ENCODE data around the gene EARS2.

The EARS2 gene

DNA sequence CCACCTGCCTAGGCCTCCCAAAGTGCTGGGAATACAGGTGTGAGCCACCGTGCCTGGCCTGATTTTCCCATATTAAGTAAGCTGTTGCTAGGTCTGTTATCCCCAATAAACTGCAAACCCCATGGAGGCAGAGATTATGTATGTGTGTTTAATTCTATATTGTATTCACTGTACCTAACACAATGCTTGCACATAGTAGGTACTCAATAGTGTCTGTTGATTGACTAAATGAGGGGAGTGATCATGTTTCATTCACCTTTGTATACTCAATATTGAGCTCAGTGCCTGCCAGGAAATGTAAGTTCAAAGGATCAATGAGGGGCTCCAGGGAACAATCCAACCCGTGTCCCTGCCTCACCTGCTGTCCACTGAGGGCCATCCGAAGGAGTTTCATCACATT is 32.3 kb downstream of the EARS2 start:
- no CpG with 5 or more reads among the region's 3 CpGs for WGBS (ENCODE audit: insufficient coverage, insufficient read length)
- no peaks in the 10 kb centered on the region for H3K27me3 ChIP-seq (ENCODE audit: control insufficient read depth, insufficient read depth, low read length)
- H3K4me1 ChIP-seq (ENCODE audit: control insufficient read depth, insufficient read depth, low read length): no peaks in the 10 kb centered on the region
- peaks cover 28% of the 10 kb centered on the region; the same call in 1 of the 2 replicates for H3K36me3 ChIP-seq (ENCODE audit: control insufficient read depth, insufficient read depth, low read length)
- no peak overlapping the region for H3K27ac ChIP-seq (ENCODE audit: low read length)
- H3K4me3 ChIP-seq (ENCODE audit: low read length): no peak overlapping the region
- DNase-seq (ENCODE audit: low read depth, low spot score): no peak
- H3K9me3 ChIP-seq (ENCODE audit: control insufficient read depth, insufficient read depth, low read length): no peaks in the 10 kb centered on the region

DNA sequence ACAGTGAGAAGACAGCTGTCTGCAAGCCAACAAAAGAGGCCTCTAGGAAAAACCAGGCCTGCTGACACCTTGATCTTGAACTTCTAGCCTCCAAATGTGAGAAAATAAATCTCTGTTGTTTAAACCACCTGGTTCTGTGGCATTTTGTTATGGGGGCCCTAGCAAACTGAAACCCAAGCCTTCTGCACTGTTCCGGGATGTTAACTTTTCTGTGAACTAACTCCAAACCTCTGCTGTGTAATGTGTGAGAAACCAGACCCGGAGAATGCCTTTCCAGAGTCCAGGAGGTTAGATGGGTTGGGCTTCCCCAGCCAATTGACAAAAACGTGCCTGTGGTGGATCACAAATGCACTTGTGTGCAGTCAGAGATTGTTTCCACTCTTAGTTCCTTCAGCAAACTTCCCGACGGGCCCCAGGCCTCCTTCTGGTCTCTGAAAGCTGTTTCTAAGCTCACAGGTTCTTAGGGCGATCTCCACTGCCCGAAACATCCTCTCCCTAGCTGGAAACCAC is 33.2 kb downstream of the EARS2 start:
- Histone ChIP-seq H3K27ac (ENCODE audit: low read length) (no peak overlapping the region), H3K9me3 (ENCODE audit: control insufficient read depth, insufficient read depth, low read length) (no peaks in the 10 kb centered on the region), H3K4me3 (ENCODE audit: low read length) (no peak overlapping the region), H3K27me3 (ENCODE audit: control insufficient read depth, insufficient read depth, low read length) (no peaks in the 10 kb centered on the region), H3K36me3 (ENCODE audit: control insufficient read depth, insufficient read depth, low read length) (peaks cover 25% of the 10 kb centered on the region; the same call in 1 of the 2 replicates), H3K4me1 (ENCODE audit: control insufficient read depth, insufficient read depth, low read length) (no peaks in the 10 kb centered on the region)
- no CpG with 5 or more reads among the region's 7 CpGs for WGBS (ENCODE audit: insufficient coverage, insufficient read length)
- DNase-seq (ENCODE audit: low read depth, low spot score): no peak

DNA sequence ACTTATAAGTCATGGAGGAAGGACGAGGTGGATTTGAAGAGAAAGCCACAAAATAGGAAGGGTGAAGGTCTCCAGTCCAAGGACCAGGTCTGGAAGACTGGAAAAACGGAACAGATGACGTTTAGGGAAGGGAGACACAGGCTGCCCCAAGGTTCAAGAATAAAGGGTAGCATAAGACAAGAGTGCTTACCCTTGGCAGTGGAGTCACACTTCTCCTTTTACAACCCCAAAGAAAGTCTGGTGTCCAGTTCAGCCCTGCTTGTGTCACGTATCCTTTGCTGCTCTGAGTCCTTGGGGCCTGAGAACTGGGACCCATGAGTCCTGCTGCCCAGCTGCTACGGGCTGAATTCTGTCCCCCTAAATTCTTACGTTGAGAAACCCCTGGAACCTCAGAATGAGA is 33.8 kb downstream of the EARS2 start:
- no CpG with 5 or more reads among the region's 6 CpGs for WGBS (ENCODE audit: insufficient coverage, insufficient read length)
- Histone ChIP-seq H3K4me1 (ENCODE audit: control insufficient read depth, insufficient read depth, low read length) (no peaks in the 10 kb centered on the region), H3K9me3 (ENCODE audit: control insufficient read depth, insufficient read depth, low read length) (no peaks in the 10 kb centered on the region), H3K36me3 (ENCODE audit: control insufficient read depth, insufficient read depth, low read length) (peaks cover 20% of the 10 kb centered on the region; the same call in 1 of the 2 replicates), H3K4me3 (ENCODE audit: low read length) (no peak overlapping the region), H3K27ac (ENCODE audit: low read length) (no peak overlapping the region), H3K27me3 (ENCODE audit: control insufficient read depth, insufficient read depth, low read length) (no peaks in the 10 kb centered on the region)
- DNase-seq (ENCODE audit: low read depth, low spot score): no peak

DNA sequence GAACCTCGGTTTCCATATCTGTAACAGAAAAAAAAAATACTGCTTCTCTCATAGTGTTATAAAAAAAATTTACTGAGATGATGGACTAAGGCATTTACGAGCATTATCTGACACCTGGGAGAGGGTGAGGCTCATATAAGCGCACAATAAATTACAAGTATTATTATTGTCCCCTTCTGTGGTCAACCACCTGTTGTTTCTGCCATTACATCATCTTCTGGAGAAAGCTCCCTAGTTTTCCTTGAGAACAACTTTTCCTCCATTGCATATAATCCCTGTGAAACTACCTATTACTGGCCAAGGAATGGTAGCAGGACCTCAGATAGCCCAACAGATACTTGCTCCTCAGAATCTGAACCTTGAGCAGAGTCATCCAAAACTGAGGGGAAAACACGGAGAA is 35.2 kb downstream of the EARS2 start:
- H3K9me3 ChIP-seq (ENCODE audit: control insufficient read depth, insufficient read depth, low read length): no peaks in the 10 kb centered on the region
- H3K27ac ChIP-seq (ENCODE audit: low read length): no peak overlapping the region
- H3K36me3 ChIP-seq (ENCODE audit: control insufficient read depth, insufficient read depth, low read length): peaks cover 15% of the 10 kb centered on the region; the same call in 1 of the 2 replicates
- WGBS (ENCODE audit: insufficient coverage, insufficient read length): no CpG with 5 or more reads among the region's 4 CpGs
- no peak overlapping the region for H3K4me3 ChIP-seq (ENCODE audit: low read length)
- H3K4me1 ChIP-seq (ENCODE audit: control insufficient read depth, insufficient read depth, low read length): no peaks in the 10 kb centered on the region
- DNase-seq (ENCODE audit: low read depth, low spot score): no peak
- no peaks in the 10 kb centered on the region for H3K27me3 ChIP-seq (ENCODE audit: control insufficient read depth, insufficient read depth, low read length)

DNA sequence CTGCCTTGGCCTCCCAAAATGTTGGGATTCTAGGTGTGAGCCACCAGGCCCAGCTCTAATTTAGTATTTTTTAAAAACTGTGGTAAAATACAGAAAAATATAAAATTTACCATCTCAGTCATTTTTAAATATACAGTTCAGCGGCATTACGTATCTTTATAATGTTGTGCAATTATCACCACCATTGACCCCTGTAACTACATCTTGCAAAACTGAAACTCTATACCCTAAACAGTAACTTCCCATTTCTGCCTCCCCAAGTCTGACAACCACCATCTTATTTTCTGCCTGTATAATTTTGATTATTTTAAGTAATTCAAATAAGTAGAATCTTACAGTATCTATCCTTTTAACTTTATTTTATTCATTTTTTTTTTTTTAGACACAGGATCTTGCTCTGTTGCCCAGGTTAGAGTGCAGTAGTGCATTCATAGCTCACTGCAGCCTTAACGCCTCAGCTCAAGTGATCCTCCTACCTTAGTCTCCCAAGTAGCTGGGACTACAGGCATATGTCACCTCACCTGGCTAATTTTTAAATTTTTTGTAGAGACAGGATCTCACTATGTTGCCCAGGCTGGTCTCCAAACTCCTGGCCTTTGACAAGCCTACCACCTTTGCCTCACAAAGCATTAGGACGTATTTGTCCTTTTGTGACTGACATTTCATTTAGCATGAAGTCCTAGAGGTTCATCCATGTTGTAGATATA is 36.0 kb downstream of the EARS2 start:
- H3K27ac ChIP-seq (ENCODE audit: low read length): no peak overlapping the region
- no peaks in the 10 kb centered on the region for H3K4me1 ChIP-seq (ENCODE audit: control insufficient read depth, insufficient read depth, low read length)
- peaks cover 15% of the 10 kb centered on the region; the same call in 1 of the 2 replicates for H3K36me3 ChIP-seq (ENCODE audit: control insufficient read depth, insufficient read depth, low read length)
- no peak for DNase-seq (ENCODE audit: low read depth, low spot score)
- no peaks in the 10 kb centered on the region for H3K9me3 ChIP-seq (ENCODE audit: control insufficient read depth, insufficient read depth, low read length)
- no peak overlapping the region for H3K4me3 ChIP-seq (ENCODE audit: low read length)
- H3K27me3 ChIP-seq (ENCODE audit: control insufficient read depth, insufficient read depth, low read length): no peaks in the 10 kb centered on the region
- WGBS (ENCODE audit: insufficient coverage, insufficient read length): no CpG with 5 or more reads among the region's 4 CpGs

DNA sequence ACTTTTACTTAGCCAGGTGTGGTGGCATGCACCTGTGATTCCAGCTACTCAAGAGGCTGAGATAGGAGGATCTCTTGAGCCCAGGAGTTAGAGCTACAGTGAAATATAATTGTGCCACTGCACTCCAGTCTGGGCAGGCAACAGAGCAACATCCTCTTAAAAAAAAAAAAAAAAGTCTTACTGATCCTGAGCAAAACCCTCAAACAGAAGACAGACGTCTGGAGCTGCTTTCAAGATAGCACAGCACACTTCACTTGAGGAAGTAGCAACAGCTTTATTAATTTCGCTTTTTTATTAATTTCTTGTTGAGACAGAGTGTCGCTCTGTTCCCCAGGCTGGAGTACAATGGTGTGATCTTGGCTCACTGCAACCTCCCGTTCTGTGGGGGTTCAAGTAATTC is 36.6 kb downstream of the EARS2 start:
- Histone ChIP-seq H3K27me3 (ENCODE audit: control insufficient read depth, insufficient read depth, low read length) (no peaks in the 10 kb centered on the region), H3K4me3 (ENCODE audit: low read length) (no peak overlapping the region), H3K4me1 (ENCODE audit: control insufficient read depth, insufficient read depth, low read length) (no peaks in the 10 kb centered on the region), H3K36me3 (ENCODE audit: control insufficient read depth, insufficient read depth, low read length) (peaks cover 15% of the 10 kb centered on the region; the same call in 1 of the 2 replicates), H3K9me3 (ENCODE audit: control insufficient read depth, insufficient read depth, low read length) (no peaks in the 10 kb centered on the region), H3K27ac (ENCODE audit: low read length) (no peak overlapping the region)
- DNase-seq (ENCODE audit: low read depth, low spot score): no peak
- WGBS (ENCODE audit: insufficient coverage, insufficient read length): no CpG with 5 or more reads among the region's 4 CpGs

DNA sequence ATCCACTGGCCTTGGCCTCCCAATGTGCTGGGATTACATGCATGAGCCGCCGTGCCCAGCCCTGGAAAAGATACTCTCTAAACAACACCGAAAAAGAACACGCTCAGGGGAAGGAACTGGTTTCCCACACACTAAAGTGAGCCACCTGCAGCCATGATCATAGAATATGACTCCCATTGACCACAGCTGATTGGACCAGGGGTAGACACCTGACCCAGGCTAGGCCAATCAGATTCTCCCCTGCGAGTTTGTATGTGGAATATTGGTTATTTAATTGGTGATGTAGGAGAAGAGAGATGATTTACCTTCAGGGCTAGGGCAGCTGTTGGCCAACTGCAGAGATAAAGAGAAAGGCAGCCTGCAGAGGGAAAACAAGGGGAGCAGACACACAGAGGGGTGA is 37.9 kb downstream of the EARS2 start:
- no peaks in the 10 kb centered on the region for H3K9me3 ChIP-seq (ENCODE audit: control insufficient read depth, insufficient read depth, low read length)
- H3K27me3 ChIP-seq (ENCODE audit: control insufficient read depth, insufficient read depth, low read length): no peaks in the 10 kb centered on the region
- no peak overlapping the region for H3K4me3 ChIP-seq (ENCODE audit: low read length)
- no peak for DNase-seq (ENCODE audit: low read depth, low spot score)
- H3K4me1 ChIP-seq (ENCODE audit: control insufficient read depth, insufficient read depth, low read length): no peaks in the 10 kb centered on the region
- H3K27ac ChIP-seq (ENCODE audit: low read length): no peak overlapping the region
- peaks cover 13% of the 10 kb centered on the region; the same call in 1 of the 2 replicates for H3K36me3 ChIP-seq (ENCODE audit: control insufficient read depth, insufficient read depth, low read length)
- WGBS (ENCODE audit: insufficient coverage, insufficient read length): no CpG with 5 or more reads among the region's 5 CpGs

DNA sequence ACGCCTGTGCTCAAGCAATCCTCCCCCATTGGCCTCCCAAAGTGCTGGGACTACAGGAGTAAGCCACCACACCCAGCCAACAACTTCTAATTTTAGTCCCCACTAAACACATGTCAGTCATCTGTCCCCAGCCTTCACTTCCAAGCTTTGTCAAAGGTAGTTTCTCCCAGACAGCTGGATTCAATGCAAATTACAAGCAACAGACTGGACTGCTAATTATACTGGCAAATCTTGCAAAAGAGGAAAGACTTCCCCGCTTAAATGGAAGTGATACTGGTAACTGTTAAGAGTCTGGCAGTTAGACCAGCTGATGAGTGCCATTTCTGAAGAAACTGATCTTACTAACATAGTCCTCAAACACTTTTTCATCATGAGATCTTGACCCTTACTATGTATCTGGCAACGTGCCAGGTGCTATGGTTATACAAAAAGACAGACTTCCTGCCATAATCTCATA is 38.7 kb downstream of the EARS2 start:
- H3K27me3 ChIP-seq (ENCODE audit: control insufficient read depth, insufficient read depth, low read length): no peaks in the 10 kb centered on the region
- no peak for DNase-seq (ENCODE audit: low read depth, low spot score)
- WGBS (ENCODE audit: insufficient coverage, insufficient read length): no CpG with 5 or more reads among the region's 3 CpGs
- no peaks in the 10 kb centered on the region for H3K9me3 ChIP-seq (ENCODE audit: control insufficient read depth, insufficient read depth, low read length)
- no peak overlapping the region for H3K27ac ChIP-seq (ENCODE audit: low read length)
- peaks cover 8% of the 10 kb centered on the region; the same call in 1 of the 2 replicates for H3K36me3 ChIP-seq (ENCODE audit: control insufficient read depth, insufficient read depth, low read length)
- H3K4me3 ChIP-seq (ENCODE audit: low read length): no peak overlapping the region
- no peaks in the 10 kb centered on the region for H3K4me1 ChIP-seq (ENCODE audit: control insufficient read depth, insufficient read depth, low read length)

DNA sequence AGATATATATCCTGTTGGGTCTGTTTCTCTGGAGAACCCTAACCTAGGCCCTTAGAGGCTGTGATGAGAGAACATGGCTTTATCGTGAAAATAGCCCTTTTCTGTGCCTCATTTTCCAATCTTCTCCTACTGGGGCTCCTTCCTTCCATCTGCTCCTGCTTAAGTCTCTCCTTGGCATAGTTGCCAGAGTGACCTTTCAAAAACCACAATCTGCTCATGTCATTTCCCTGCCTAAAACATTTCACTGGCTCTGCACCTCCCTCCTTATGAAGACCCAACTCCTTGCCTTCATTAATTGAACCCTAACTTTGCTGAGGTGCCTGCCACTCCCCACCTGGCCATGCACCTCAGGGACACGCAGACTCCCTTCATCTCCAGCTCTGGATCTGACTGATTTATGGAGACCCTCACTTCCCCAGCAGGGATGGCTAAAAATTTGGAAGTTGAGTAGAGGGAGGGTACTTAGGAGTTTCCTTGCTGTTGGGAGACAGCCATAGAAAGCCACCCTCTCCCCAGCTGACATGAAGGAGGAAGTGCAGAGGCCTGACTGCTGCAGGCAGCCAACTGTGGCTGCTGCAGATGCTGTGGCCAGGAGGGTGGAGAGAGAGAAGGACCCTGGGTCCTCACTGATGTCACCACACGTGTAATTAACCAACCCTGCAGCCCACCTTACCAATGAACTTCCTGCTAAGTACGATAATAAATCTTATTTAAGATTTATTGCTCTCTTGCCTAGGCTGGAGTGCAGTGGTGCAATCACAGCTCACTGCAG is 40.6 kb downstream of the EARS2 start:
- WGBS (ENCODE audit: insufficient coverage, insufficient read length): no CpG with 5 or more reads among the region's 4 CpGs
- Histone ChIP-seq H3K4me3 (ENCODE audit: low read length) (no peak overlapping the region), H3K36me3 (ENCODE audit: control insufficient read depth, insufficient read depth, low read length) (peaks cover 7% of the 10 kb centered on the region; the same call in 1 of the 2 replicates), H3K9me3 (ENCODE audit: control insufficient read depth, insufficient read depth, low read length) (no peaks in the 10 kb centered on the region), H3K4me1 (ENCODE audit: control insufficient read depth, insufficient read depth, low read length) (no peaks in the 10 kb centered on the region), H3K27me3 (ENCODE audit: control insufficient read depth, insufficient read depth, low read length) (no peaks in the 10 kb centered on the region), H3K27ac (ENCODE audit: low read length) (no peak overlapping the region)
- DNase-seq (ENCODE audit: low read depth, low spot score): no peak

DNA sequence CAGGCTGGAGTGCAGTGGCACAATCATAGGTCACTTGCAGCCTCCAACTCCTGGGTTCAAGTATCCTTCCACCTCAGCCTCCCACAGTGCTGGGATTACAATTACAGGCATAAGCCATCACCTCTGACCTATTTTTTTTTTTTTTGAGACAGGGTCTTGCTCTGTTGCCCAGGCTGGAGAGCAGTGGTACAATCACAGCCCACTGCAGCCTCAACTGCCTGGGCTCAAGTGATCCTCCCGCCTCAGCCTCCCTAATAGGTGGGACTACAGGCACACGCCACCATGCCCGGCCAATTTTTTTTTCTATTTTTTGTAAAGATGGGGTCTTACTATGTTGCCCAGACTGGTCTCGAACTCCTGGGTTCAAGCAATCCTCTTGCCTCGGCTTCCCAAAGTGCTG is 41.3 kb downstream of the EARS2 start:
- H3K4me3 ChIP-seq (ENCODE audit: low read length): no peak overlapping the region
- H3K9me3 ChIP-seq (ENCODE audit: control insufficient read depth, insufficient read depth, low read length): no peaks in the 10 kb centered on the region
- DNase-seq (ENCODE audit: low read depth, low spot score): no peak
- peaks cover 5% of the 10 kb centered on the region; the same call in 1 of the 2 replicates for H3K36me3 ChIP-seq (ENCODE audit: control insufficient read depth, insufficient read depth, low read length)
- no peaks in the 10 kb centered on the region for H3K27me3 ChIP-seq (ENCODE audit: control insufficient read depth, insufficient read depth, low read length)
- no peaks in the 10 kb centered on the region for H3K4me1 ChIP-seq (ENCODE audit: control insufficient read depth, insufficient read depth, low read length)
- no CpG with 5 or more reads among the region's 5 CpGs for WGBS (ENCODE audit: insufficient coverage, insufficient read length)
- H3K27ac ChIP-seq (ENCODE audit: low read length): no peak overlapping the region
